ENCODE measurements around the gene TAF3.
"Not testable (repeated sequence)": the region's sequence is repeated elsewhere in the genome, so short reads cannot be mapped to it uniquely, and the experiment has no call there.

The TAF3 gene

GRCh38 chr10:7818295-7819120, at the start of gene TAF3:
Gene TAF3 (plus strand): TSS chr10:7818505. CDS start chr10:7818710, 205 bp downstream.
- DNase-seq (ENCODE audit: low read depth in 2 of 2) = peak; percentile 85 to 90

- no peak for DNase-seq (ENCODE audit: low read depth in 2 of 2)
These were observed 44.2 kb upstream of the TAF3 start for GRCh38 chr10:7773845-7774801.

GRCh38 chr10:7776777-7777176, 41.5 kb upstream of the TAF3 start:
- no peak for DNase-seq (ENCODE audit: low read depth in 2 of 2)

GRCh38 chr10:7782194-7782593, 36.1 kb upstream of the TAF3 start:
- not testable (repeated sequence) for DNase-seq (ENCODE audit: low read depth in 2 of 2)

GRCh38 chr10:7786430-7786829, 31.9 kb upstream of the TAF3 start:
- DNase-seq (ENCODE audit: low read depth in 2 of 2) = no peak

GRCh38 chr10:7787150-7787856, 31.0 kb upstream of the TAF3 start:
- peak in 1 of 2 donors; percentile 0 for DNase-seq (ENCODE audit: low read depth in 2 of 2)

GRCh38 chr10:7787857-7788638, 30.3 kb upstream of the TAF3 start, which contains the start of the genes ATP5F1C and KIN:
Gene ATP5F1C (plus strand): TSS chr10:7788177. CDS start chr10:7788208, 31 bp downstream.
Gene KIN (minus strand): TSS chr10:7787993. CDS start chr10:7787933, 60 bp downstream.
- DNase-seq (ENCODE audit: low read depth in 2 of 2) = peak; percentile 94 to 97

GRCh38 chr10:7788639-7789286, 29.5 kb upstream of the TAF3 start:
- DNase-seq (ENCODE audit: low read depth in 2 of 2) = no peak

- no peak for DNase-seq (ENCODE audit: low read depth in 2 of 2)
These were observed 28.9 kb upstream of the TAF3 start for GRCh38 chr10:7789390-7789789.

- DNase-seq (ENCODE audit: low read depth in 2 of 2) = no peak
These were observed 25.8 kb upstream of the TAF3 start for GRCh38 chr10:7792541-7792940.

- DNase-seq (ENCODE audit: low read depth in 2 of 2) = no peak
These were observed 23.9 kb upstream of the TAF3 start for GRCh38 chr10:7794251-7795026.

GRCh38 chr10:7795605-7796004, 22.7 kb upstream of the TAF3 start:
- no peak for DNase-seq (ENCODE audit: low read depth in 2 of 2)

GRCh38 chr10:7797582-7797981, 20.7 kb upstream of the TAF3 start:
- DNase-seq (ENCODE audit: low read depth in 2 of 2) = no peak

- no peak for DNase-seq (ENCODE audit: low read depth in 2 of 2)
These were observed 15.7 kb upstream of the TAF3 start for GRCh38 chr10:7802606-7803005.

GRCh38 chr10:7804216-7804615, 14.1 kb upstream of the TAF3 start:
- no peak for DNase-seq (ENCODE audit: low read depth in 2 of 2)

- no peak for DNase-seq (ENCODE audit: low read depth in 2 of 2)
These were observed 13.6 kb upstream of the TAF3 start for GRCh38 chr10:7804741-7805140.

- DNase-seq (ENCODE audit: low read depth in 2 of 2) = no peak
These were observed 9.5 kb upstream of the TAF3 start for GRCh38 chr10:7808686-7809267.

GRCh38 chr10:7810443-7810842, 7.9 kb upstream of the TAF3 start:
- DNase-seq (ENCODE audit: low read depth in 2 of 2) = no peak

GRCh38 chr10:7811000-7811399, 7.3 kb upstream of the TAF3 start:
- no peak for DNase-seq (ENCODE audit: low read depth in 2 of 2)

Measured in stimulated activated CD8-positive, alpha-beta memory T cell treated with anti-CD3 and anti-CD28 coated beads, Interleukin-15, amount 100 ng/mL, for 48 hours (primary cell).